CD4-positive, alpha-beta memory T cell (primary cell): ENCODE data around the gene HSPBP1. TPM values are rescaled to one million over a fixed set of nuclear protein-coding genes. Genes with fewer than 3 reads are reported as not detected.

ENCODE experiments used
- CTCF ChIA-PET: fragments of 350-600 bp; sonication (Branson Sonifier 250); formaldehyde crosslinking; loops from one replicate; lab custom pipeline; 2021; ENCODE audit warnings: inconsistent platforms; ENCODE audit not compliant: partially characterized antibody; lab: Charles Lee
- POLR2A ChIA-PET: fragments of 350-600 bp; sonication (Branson Sonifier 250); formaldehyde crosslinking; loops from one replicate; lab custom pipeline; 2021; ENCODE audit not compliant: partially characterized antibody; lab: Charles Lee
- DNase-seq, 5 donors: peaks; one replicate each; pipeline versions ENCODE4 v3.0.0 to v3.0.0-alpha.2; 2020 to 2022; ENCODE audit warnings: mixed read lengths in 1 of 5
- H3K27ac ChIP-seq: one replicate; pipeline ENCODE4 v1.7.0; 2013; ENCODE audit warnings: low read depth, low read length
- H3K27me3 ChIP-seq: 2 replicates; pipeline ENCODE4 v1.7.0; 2013; ENCODE audit warnings: mild to moderate bottlenecking, low read length, moderate library complexity; ENCODE audit not compliant: insufficient read depth
- H3K36me3 ChIP-seq: 2 replicates; pipeline ENCODE4 v1.7.0; 2013; ENCODE audit warnings: mild to moderate bottlenecking, low read length, moderate library complexity; ENCODE audit not compliant: insufficient read depth
- H3K4me1 ChIP-seq: 2 replicates; pipeline ENCODE4 v1.7.0; 2013; ENCODE audit warnings: mild to moderate bottlenecking, low read length, moderate library complexity; ENCODE audit not compliant: insufficient read depth
- H3K4me3 ChIP-seq, 2 donors: one replicate each; pipeline ENCODE4 v1.7.0; 2013; ENCODE audit warnings: low read length in 2 of 2, mild to moderate bottlenecking in 1 of 2
- H3K9me3 ChIP-seq, 2 donors: one replicate each; pipeline ENCODE4 v1.7.0; 2013; ENCODE audit warnings: low read length in 2 of 2, control low read depth in 1 of 2; ENCODE audit not compliant: control insufficient read depth in 1 of 2
- H3K27ac Mint-ChIP-seq, 7 donors: one replicate each; pipeline ENCODE4 v1.8.0; 2020 to 2021; ENCODE audit warnings: mixed read lengths in 7 of 7, mild to moderate bottlenecking in 6 of 7, inconsistent platforms in 3 of 7, moderate library complexity in 3 of 7
- H3K27me3 Mint-ChIP-seq, 2 donors: one replicate each; pipeline ENCODE4 v1.8.0; 2020 to 2021; ENCODE audit warnings: mixed read lengths in 2 of 2
- H3K36me3 Mint-ChIP-seq, 2 donors: one replicate each; pipeline ENCODE4 v1.8.0; 2020 to 2021; ENCODE audit warnings: mixed read lengths in 2 of 2, inconsistent platforms in 1 of 2, mild to moderate bottlenecking in 1 of 2
- H3K4me1 Mint-ChIP-seq, 4 donors: one replicate each; pipeline ENCODE4 v1.8.0; 2020 to 2021; ENCODE audit warnings: mixed read lengths in 4 of 4, mild to moderate bottlenecking in 1 of 4
- H3K4me3 Mint-ChIP-seq, 8 donors: one replicate each; pipeline ENCODE4 v1.8.0; 2020 to 2021; ENCODE audit warnings: mixed read lengths in 8 of 8, mild to moderate bottlenecking in 7 of 8, moderate library complexity in 6 of 8, inconsistent platforms in 3 of 8
- H3K9me3 Mint-ChIP-seq, 8 donors: one replicate each; pipeline ENCODE4 v1.8.0; 2020 to 2021; ENCODE audit warnings: mixed read lengths in 8 of 8, mild to moderate bottlenecking in 5 of 8, inconsistent platforms in 3 of 8, moderate library complexity in 1 of 8
- intact Hi-C: fragments of 100-400 bp; cut with micrococcal nuclease; formaldehyde crosslinking; loops from one replicate; pipeline ENCODE4 v1.15.1; 2023
- polyA plus RNA-seq, 2 donors: library from polyadenylated mRNA; unstranded; fragments of 300-500 nt; fragmentation: Illumina TruSeq; gene quantifications; one replicate each; pipeline ENCODE4 v1.2.3, GENCODE V29; 2021
- total RNA-seq, 2 experiments: library from RNA; stranded (reverse); gene quantifications; one replicate each; pipeline ENCODE4 v1.2.3, GENCODE V29; 2021

The HSPBP1 gene
- total and polyA plus RNA-seq, 4 experiments from 2014 or later: 17.9 to 38.7 (median 27.1) TPM

DNA sequence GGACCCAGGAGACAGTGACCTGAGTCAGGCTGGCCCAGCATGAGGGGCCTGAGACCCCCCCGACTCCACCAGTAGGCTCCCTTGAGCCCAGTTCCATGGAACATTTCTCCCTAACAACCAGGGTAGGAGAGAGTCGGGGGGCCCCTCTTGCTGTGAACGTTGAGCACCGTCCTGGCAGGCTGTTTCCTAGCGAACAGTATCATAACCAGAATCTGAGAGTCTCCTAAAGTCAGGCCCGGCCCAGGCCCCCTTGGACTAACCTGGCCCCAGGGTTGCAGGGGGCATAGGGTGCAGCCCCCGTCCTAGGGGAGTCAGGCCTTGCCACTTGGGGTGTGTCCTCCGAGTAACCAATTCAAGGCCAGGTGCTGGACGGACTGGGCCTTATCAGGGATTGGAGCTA is 31.5 kb upstream of the HSPBP1 start:
- peaks cover 2% of the 10 kb centered on the region in 2 donors for H3K27me3 Mint-ChIP-seq

DNA sequence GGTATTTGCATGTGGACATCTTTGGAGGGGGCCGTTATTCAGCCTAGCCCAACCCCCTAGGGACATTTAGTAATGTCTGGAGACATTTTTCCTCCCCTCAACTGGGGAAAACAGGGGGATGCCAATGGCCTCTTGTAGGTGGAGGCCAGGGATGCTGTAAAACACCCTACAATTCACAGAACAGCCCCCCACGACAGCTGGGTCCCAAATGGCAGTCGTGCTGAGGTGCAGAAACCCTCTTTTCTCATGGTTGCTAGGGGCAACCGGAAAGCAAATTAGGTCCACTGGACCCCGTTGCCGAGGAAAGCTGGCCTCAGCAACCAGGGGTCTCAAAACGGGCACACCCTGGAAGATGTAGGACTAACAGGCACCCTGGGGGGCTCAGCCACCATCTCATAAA is 30.6 kb upstream of the HSPBP1 start:
- H3K27me3 ChIP-seq: no peaks in the 10 kb centered on the region
- ChIA-PET POLR2A (no interaction called here), CTCF (no interaction called here)
- DNase-seq: no peak
- Mint-ChIP-seq H3K4me3 (no peak overlapping the region), H3K4me1 (peaks cover 0 to 4% (median under 1%) of the 10 kb centered on the region in 4 donors), H3K9me3 (no peaks in the 10 kb centered on the region), H3K36me3 (no peaks in the 10 kb centered on the region), H3K27me3 (peaks cover 2% of the 10 kb centered on the region in 2 donors), H3K27ac (no peak overlapping the region)
- H3K4me3 ChIP-seq: no peak overlapping the region
- intact Hi-C loops: no loop called here
- no peaks in the 10 kb centered on the region for H3K36me3 ChIP-seq
- no peaks in the 10 kb centered on the region for H3K4me1 ChIP-seq
- no peak overlapping the region for H3K27ac ChIP-seq
- no peaks in the 10 kb centered on the region for H3K9me3 ChIP-seq

More for the DNA sequence above, 31.5 kb upstream of the HSPBP1 start:
- CTCF ChIA-PET: interaction anchor here (1.0 kb wide), 2 partner anchors 10 to 156 kb away, joined by 3 to 4 read pairs; no protein-coding TSS in a partner anchor
- no peak for DNase-seq
- POLR2A ChIA-PET: no interaction called here
- Histone ChIP-seq H3K27ac (no peak overlapping the region), H3K4me1 (no peaks in the 10 kb centered on the region), H3K4me3 (no peak overlapping the region), H3K36me3 (no peaks in the 10 kb centered on the region), H3K9me3 (no peaks in the 10 kb centered on the region), H3K27me3 (no peaks in the 10 kb centered on the region)
- Mint-ChIP-seq H3K9me3 (no peaks in the 10 kb centered on the region), H3K27ac (no peak overlapping the region), H3K4me3 (no peak overlapping the region), H3K4me1 (no peaks in the 10 kb centered on the region), H3K36me3 (no peaks in the 10 kb centered on the region)
- intact Hi-C loops: no loop called here

DNA sequence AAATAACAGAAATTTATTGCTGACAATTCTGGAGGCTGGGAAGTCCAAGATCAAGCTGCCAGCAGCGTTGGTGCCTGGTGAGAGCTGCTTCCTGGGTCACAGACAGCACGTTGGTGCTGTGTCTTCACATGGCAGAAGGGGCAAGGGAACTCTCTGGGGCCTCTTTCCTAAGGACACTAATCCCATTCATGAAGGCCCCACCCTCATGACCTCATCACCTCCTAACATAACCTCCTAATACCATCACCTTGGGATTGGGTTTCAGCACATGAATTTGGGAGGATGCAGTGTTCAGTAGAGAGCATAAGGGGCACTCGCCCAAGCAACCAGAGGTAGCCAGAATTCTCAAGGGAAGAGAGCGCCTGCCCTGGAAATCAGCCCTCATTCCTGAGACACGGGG is 29.5 kb upstream of the HSPBP1 start:
- Mint-ChIP-seq H3K36me3 (no peaks in the 10 kb centered on the region), H3K4me3 (no peak overlapping the region), H3K9me3 (no peaks in the 10 kb centered on the region), H3K27ac (no peak overlapping the region), H3K27me3 (peaks cover 2% of the 10 kb centered on the region in 2 donors), H3K4me1 (peaks cover 1 to 7% (median 4%) of the 10 kb centered on the region in 4 donors)
- Histone ChIP-seq H3K27me3 (no peaks in the 10 kb centered on the region), H3K36me3 (no peaks in the 10 kb centered on the region), H3K9me3 (no peaks in the 10 kb centered on the region), H3K4me1 (no peaks in the 10 kb centered on the region), H3K4me3 (no peak overlapping the region), H3K27ac (no peak overlapping the region)
- intact Hi-C loops: no loop called here
- ChIA-PET POLR2A (interaction anchor here (1.3 kb wide), 1 partner anchor 98 kb away, joined by 3 read pairs; no protein-coding TSS in a partner anchor), CTCF (interaction anchor here (0.6 kb wide), 1 partner anchor 108 kb away, joined by 3 read pairs; no protein-coding TSS in a partner anchor)
- DNase-seq: no peak

DNA sequence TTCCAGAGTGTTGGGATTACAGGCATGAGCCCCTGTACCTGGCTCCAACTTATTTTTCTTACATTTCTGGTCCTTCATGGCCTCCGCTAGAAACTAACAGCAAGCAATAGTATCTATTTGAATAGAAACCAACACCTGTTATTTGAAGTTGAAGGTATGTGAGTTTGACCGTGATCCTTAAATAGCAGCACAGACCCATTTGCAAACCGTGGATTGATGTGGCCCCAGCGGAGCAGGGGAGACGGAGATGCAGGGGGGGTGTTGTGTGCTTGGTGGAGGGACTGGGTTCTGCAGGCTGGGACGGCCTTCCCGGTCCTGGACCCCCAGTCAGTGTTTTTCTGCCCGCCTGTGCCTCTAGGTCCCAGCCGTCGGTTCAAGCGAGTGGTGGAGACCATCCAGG is 28.4 kb upstream of the HSPBP1 start:
- Mint-ChIP-seq H3K4me1 (peaks cover 1 to 7% (median 4%) of the 10 kb centered on the region in 4 donors), H3K27me3 (peaks cover 0 to 2% of the 10 kb centered on the region in 2 donors), H3K36me3 (no peaks in the 10 kb centered on the region), H3K9me3 (no peaks in the 10 kb centered on the region), H3K27ac (no peak overlapping the region), H3K4me3 (no peak overlapping the region)
- Histone ChIP-seq H3K4me3 (no peak overlapping the region), H3K27ac (no peak overlapping the region), H3K4me1 (no peaks in the 10 kb centered on the region), H3K36me3 (no peaks in the 10 kb centered on the region), H3K27me3 (no peaks in the 10 kb centered on the region), H3K9me3 (no peaks in the 10 kb centered on the region)
- ChIA-PET CTCF (no interaction called here), POLR2A (no interaction called here)
- intact Hi-C loops: no loop called here
- no peak for DNase-seq

DNA sequence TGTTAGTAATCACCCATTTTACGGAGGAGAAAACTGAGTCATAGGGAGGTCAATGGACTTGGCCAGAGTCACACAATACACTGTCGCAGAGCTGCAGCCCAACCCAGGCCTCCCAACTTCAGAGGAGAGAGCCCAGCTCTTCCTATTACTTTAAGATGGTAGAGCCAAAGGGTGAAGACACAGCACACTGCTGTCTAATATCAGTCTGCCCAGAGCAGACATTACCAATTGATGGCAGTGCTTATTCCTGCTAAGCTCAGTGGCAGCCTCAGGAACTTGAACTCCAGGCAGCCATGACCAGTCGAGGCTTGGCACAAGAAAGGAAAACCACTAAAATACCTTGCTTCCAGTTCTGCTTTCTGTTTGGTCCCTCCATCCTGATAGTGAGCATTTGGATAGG is 26.8 kb upstream of the HSPBP1 start:
- no peaks in the 10 kb centered on the region for H3K36me3 Mint-ChIP-seq
- H3K27ac ChIP-seq: no peak overlapping the region
- H3K4me1 ChIP-seq: peaks cover 6% of the 10 kb centered on the region
- no peaks in the 10 kb centered on the region for H3K36me3 ChIP-seq
- no peak for DNase-seq
- no peak overlapping the region for H3K4me3 ChIP-seq
- H3K27ac Mint-ChIP-seq: no peak overlapping the region
- ChIA-PET POLR2A (no interaction called here), CTCF (interaction anchor here (2.0 to 2.2 kb wide), 2 partner anchors 15 to 197 kb away, joined by 5 to 7 read pairs; no protein-coding TSS in a partner anchor)
- no peaks in the 10 kb centered on the region for H3K27me3 Mint-ChIP-seq
- intact Hi-C loops: no loop called here
- no peaks in the 10 kb centered on the region for H3K9me3 Mint-ChIP-seq
- no peaks in the 10 kb centered on the region for H3K27me3 ChIP-seq
- no peaks in the 10 kb centered on the region for H3K9me3 ChIP-seq
- H3K4me3 Mint-ChIP-seq: no peak overlapping the region
- H3K4me1 Mint-ChIP-seq: peaks cover 4 to 11% (median 8%) of the 10 kb centered on the region in 4 donors

DNA sequence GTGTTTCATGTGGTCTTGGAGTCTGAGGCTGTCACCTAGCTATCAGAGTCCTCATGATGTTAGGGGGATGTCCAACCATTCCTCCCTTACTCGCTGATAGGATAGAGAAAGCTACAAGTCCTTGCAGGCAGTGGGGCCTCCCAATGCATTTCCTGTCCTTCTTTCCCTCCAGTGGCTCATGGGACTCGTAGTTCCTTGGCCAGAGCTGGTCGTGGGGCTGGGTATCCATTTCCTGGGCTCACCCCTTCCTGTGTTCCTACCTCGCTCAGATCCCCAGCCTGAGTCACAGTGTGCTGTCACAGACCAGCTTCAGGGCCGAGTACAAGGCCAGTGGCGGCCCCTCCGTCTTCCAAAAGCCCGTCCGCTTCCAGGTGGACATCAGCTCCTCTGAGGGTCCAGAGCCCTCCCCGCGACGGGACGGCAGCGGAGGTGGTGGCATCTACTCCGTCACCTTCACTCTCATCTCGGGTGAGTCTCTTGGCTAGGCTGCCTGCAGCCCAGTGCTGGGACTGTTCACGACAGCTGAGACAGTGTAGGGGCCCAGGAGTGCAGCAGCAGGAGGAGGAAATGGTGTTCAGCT is 26.2 kb upstream of the HSPBP1 start:
- CTCF ChIA-PET: interaction anchor here (2.0 to 2.2 kb wide), 2 partner anchors 14 to 198 kb away, joined by 5 to 7 read pairs; no protein-coding TSS in a partner anchor

DNA sequence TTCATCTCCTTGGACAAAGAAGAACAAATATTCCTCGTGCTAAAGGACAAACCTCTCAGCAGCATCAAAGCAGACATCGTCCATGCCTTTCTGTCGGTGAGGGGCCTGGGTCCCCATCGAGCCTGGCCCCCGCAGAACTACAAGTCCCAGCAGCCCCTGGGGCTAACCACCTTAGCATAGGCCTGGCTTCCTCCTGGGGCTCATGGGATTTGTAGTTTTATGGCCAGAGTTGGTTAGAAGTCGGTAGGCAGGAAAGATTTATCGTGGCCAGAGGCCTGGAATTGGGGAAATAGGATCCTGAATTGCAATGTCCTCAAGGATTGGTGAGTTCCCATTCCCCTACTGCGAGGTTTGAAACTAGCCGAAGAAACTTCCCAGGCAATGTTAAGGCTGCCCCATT is 25.6 kb upstream of the HSPBP1 start:
- Mint-ChIP-seq H3K4me1 (peaks cover 6 to 21% (median 10%) of the 10 kb centered on the region in 4 donors), H3K9me3 (no peaks in the 10 kb centered on the region), H3K27me3 (no peaks in the 10 kb centered on the region), H3K36me3 (no peaks in the 10 kb centered on the region), H3K4me3 (peak overlapping the region in 1 of 8 donors; percentile 27), H3K27ac (peak overlapping the region in 2 of 7 donors; percentile 70 to 86)
- ChIA-PET POLR2A (interaction anchor here (0.6 kb wide), 1 partner anchor 102 kb away, joined by 3 read pairs; no protein-coding TSS in a partner anchor), CTCF (interaction anchor here (2.0 to 2.2 kb wide), 2 partner anchors 14 to 199 kb away, joined by 5 to 7 read pairs; no protein-coding TSS in a partner anchor)
- no peaks in the 10 kb centered on the region for H3K27me3 ChIP-seq
- no peak overlapping the region for H3K4me3 ChIP-seq
- no peaks in the 10 kb centered on the region for H3K36me3 ChIP-seq
- no peak overlapping the region for H3K27ac ChIP-seq
- intact Hi-C loops: no loop called here
- DNase-seq: peak; percentile 50 to 63 (median 52)
- no peaks in the 10 kb centered on the region for H3K9me3 ChIP-seq
- peaks cover 11% of the 10 kb centered on the region for H3K4me1 ChIP-seq

More for the DNA sequence above, 26.2 kb upstream of the HSPBP1 start:
- no peak overlapping the region for H3K4me3 Mint-ChIP-seq
- H3K4me1 Mint-ChIP-seq: peaks cover 6 to 17% (median 10%) of the 10 kb centered on the region in 4 donors
- Histone ChIP-seq H3K27me3 (no peaks in the 10 kb centered on the region), H3K27ac (no peak overlapping the region), H3K9me3 (no peaks in the 10 kb centered on the region), H3K36me3 (no peaks in the 10 kb centered on the region), H3K4me1 (peaks cover 11% of the 10 kb centered on the region), H3K4me3 (no peak overlapping the region)
- intact Hi-C loops: no loop called here
- H3K9me3 Mint-ChIP-seq: no peaks in the 10 kb centered on the region
- no peak for DNase-seq
- no peaks in the 10 kb centered on the region for H3K27me3 Mint-ChIP-seq
- POLR2A ChIA-PET: interaction anchor here (0.6 kb wide), 1 partner anchor 101 kb away, joined by 3 read pairs; no protein-coding TSS in a partner anchor
- H3K27ac Mint-ChIP-seq: peak overlapping the region in 1 of 7 donors; percentile 70
- no peaks in the 10 kb centered on the region for H3K36me3 Mint-ChIP-seq
